ENCODE data around the gene NOSTRIN.

NOSTRIN gene

DNA sequence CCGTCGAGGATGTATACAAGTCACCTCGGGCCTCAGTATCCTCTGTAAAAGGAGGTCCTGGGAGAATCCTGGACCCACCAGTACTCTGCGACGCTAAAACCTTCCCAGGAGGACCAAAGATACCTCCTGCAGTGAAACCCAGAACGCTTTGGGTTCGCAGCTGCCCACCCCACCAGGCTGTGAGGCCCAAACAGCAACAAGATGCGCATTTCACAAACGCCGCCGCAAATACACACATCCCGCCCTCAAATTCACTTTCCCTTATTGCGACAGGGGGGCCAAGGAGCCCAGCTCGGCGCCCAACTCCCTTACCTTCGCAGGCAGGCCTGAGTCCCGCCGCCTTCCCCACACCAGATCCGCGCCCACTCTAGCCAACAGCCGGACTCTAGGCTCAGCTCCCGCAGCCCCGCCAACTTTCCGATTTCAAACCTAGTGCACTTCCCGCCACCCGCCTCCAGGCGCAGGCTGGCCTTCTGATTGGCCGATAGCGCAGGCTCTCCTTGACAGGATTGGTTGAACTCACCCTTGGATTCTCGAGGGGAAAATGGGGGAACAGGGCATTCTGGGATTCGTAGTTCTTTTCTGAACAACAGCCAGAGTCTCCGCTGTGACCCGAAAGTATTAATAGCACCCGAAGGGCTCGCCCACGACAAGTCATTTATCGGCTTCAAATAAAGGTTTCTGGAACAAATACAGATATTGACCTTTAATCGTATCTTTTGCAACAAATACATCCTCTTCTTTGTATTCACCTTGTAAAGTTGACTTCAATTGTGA is 87.8 kb downstream of the NOSTRIN start, which contains the start of gene SPC25:
Gene SPC25, minus strand, starts transcription at position 425 of the 777 bp plus-strand sequence. CDS start 911 bp downstream, outside the sequence.
- H3K27ac ChIP-seq (replicated peaks): peak within 1 kb of the TSS; percentile 80

DNA sequence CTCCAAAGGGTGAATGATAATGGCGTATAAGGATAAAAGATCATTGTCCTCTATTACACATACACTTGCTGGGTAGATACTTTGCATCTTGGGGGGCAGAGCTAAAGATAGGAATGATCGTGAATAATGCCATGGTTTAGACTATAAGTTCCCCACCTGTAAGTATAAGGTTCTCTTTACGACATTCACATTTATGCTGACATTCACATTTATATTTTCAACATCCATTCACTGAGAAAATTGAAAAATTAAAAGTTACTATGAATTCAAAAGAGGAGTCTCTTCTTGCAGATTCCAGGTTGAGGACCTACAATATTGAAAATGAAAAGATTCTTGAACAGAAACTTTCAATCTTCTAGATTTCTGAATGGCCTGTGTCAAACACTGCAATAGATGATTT is 89.9 kb downstream of the NOSTRIN start:
- Histone ChIP-seq H3K27ac (replicated peaks) (no peak overlapping the region), H3K27me3 (ENCODE audit: insufficient read depth, poor library complexity, severe bottlenecking) (no peaks in the 10 kb centered on the region), H3K4me3 (replicated peaks; ENCODE audit: insufficient read depth, low read length) (no peak overlapping the region)
- no peak for DNase-seq (ENCODE audit: low read depth in 1 of 2, low spot score in 1 of 2)
- TF ChIP-seq POLR2AphosphoS5 (IDR thresholded peaks at IDR 0.05; ENCODE audit: low read depth): no peak
- TF ChIP-seq GABPA (IDR thresholded peaks at IDR 0.05; ENCODE audit: low read depth): no peak
- no peak for TF ChIP-seq REST (IDR thresholded peaks at IDR 0.05; ENCODE audit: insufficient replicate concordance, low read depth)
- TF ChIP-seq CTCF (IDR thresholded peaks at IDR 0.05; ENCODE audit: insufficient read depth, low read length): no peak
- no peak for TF ChIP-seq SPI1 (IDR thresholded peaks at IDR 0.05; ENCODE audit: borderline replicate concordance, low read depth)

More for the DNA sequence above, 87.8 kb downstream of the NOSTRIN start, which contains the start of gene SPC25:
- Histone ChIP-seq H3K27me3 (ENCODE audit: insufficient read depth, poor library complexity, severe bottlenecking) (no peaks in the 10 kb centered on the region), H3K4me3 (replicated peaks; ENCODE audit: insufficient read depth, low read length) (peak within 1 kb of the TSS; percentile 89)
- TF ChIP-seq POLR2AphosphoS5 (IDR thresholded peaks at IDR 0.05; ENCODE audit: low read depth) (peak; percentile 47; the same call in 1 of the 2 replicates), SPI1 (IDR thresholded peaks at IDR 0.05; ENCODE audit: borderline replicate concordance, low read depth) (peak; percentile 47; the same call in 1 of the 2 replicates), CTCF (IDR thresholded peaks at IDR 0.05; ENCODE audit: insufficient read depth, low read length) (no peak), REST (IDR thresholded peaks at IDR 0.05; ENCODE audit: insufficient replicate concordance, low read depth) (no peak), GABPA (IDR thresholded peaks at IDR 0.05; ENCODE audit: low read depth) (peak; percentile 42; the same call in 1 of the 2 replicates)
- DNase-seq (ENCODE audit: low read depth in 1 of 2, low spot score in 1 of 2): peak; percentile 67 to 95

DNA sequence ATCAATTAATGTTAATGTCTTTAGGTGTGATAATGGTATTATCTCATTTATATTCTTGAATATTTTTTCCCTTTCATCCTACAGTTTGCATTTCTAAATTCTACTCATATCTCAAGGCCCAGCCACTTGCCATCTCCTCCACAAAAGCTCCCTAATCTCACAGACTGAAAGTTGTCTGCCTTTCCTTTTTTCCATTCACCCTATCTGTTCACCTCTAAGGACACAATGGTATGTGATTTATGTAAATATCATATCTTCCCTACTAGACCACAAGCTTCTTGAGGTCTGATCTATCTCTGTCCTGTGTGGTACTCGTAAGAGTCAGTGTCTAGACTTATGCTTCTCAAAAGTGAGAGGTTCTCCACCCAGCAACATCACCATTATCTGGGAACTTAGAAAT is 91.7 kb downstream of the NOSTRIN start:
- Histone ChIP-seq H3K27ac (replicated peaks) (no peak overlapping the region), H3K27me3 (ENCODE audit: insufficient read depth, poor library complexity, severe bottlenecking) (no peaks in the 10 kb centered on the region), H3K4me3 (replicated peaks; ENCODE audit: insufficient read depth, low read length) (no peak overlapping the region)
- no peak for TF ChIP-seq REST (IDR thresholded peaks at IDR 0.05; ENCODE audit: insufficient replicate concordance, low read depth)
- no peak for TF ChIP-seq POLR2AphosphoS5 (IDR thresholded peaks at IDR 0.05; ENCODE audit: low read depth)
- TF ChIP-seq CTCF (IDR thresholded peaks at IDR 0.05; ENCODE audit: insufficient read depth, low read length): no peak
- TF ChIP-seq SPI1 (IDR thresholded peaks at IDR 0.05; ENCODE audit: borderline replicate concordance, low read depth): no peak
- no peak for TF ChIP-seq GABPA (IDR thresholded peaks at IDR 0.05; ENCODE audit: low read depth)
- no peak for DNase-seq (ENCODE audit: low read depth in 1 of 2, low spot score in 1 of 2)

All from HL-60 (cell line).